BLaER1 (cell line): ENCODE measurements around the gene MSRB1.
A peak's percentile ranks its signal among the peaks of the same experiment; 100 is the strongest.

ENCODE experiments used
- H3K27ac ChIP-seq: shearing (Covaris generic); formaldehyde crosslinking; 2 replicates; pipeline ENCODE4 v1.8.1; 2022
- H3K27me3 ChIP-seq: shearing (Covaris generic); formaldehyde crosslinking; 2 replicates; pipeline ENCODE4 v1.8.1; 2022
- H3K36me3 ChIP-seq: shearing (Covaris generic); formaldehyde crosslinking; 2 replicates; pipeline ENCODE4 v1.8.1; 2022
- H3K4me1 ChIP-seq: shearing (Covaris generic); formaldehyde crosslinking; 2 replicates; pipeline ENCODE4 v1.8.1; 2022
- H3K4me2 ChIP-seq: shearing (Covaris generic); formaldehyde crosslinking; 2 replicates; pipeline ENCODE4 v1.8.1; 2022
- H3K4me3 ChIP-seq: shearing (Covaris generic); formaldehyde crosslinking; 2 replicates; pipeline ENCODE4 v1.8.1; 2022
- H3K9ac ChIP-seq: shearing (Covaris generic); formaldehyde crosslinking; 2 replicates; pipeline ENCODE4 v1.8.1; 2022
- H3K9me3 ChIP-seq: shearing (Covaris generic); formaldehyde crosslinking; 2 replicates; pipeline ENCODE4 v1.8.1; 2022
- H4K20me1 ChIP-seq: shearing (Covaris generic); formaldehyde crosslinking; 2 replicates; pipeline ENCODE4 v1.8.1; 2022
- Cebpa-rat ChIP-seq: shearing (Covaris generic); IDR thresholded peaks from 2 replicates; pipeline ENCODE4 v1.8.1; 2022

MSRB1 gene

GRCh38 chr16:1942810-1943726, at the start of gene MSRB1:
Gene MSRB1 (minus strand): TSS chr16:1943199. CDS start chr16:1943156, 43 bp downstream.
- H4K20me1 ChIP-seq = peaks cover 30% of the 10 kb centered on the region
- H3K36me3 ChIP-seq = peaks cover 14% of the 10 kb centered on the region
- peak within 1 kb of the TSS; percentile 89 for H3K4me3 ChIP-seq
- H3K9me3 ChIP-seq = no peaks in the 10 kb centered on the region
- H3K9ac ChIP-seq = peak within 1 kb of the TSS; percentile 79
- no peak for TF ChIP-seq Cebpa-rat
- peak within 1 kb of the TSS; percentile 69 for H3K27ac ChIP-seq
- peak within 1 kb of the TSS; percentile 100 for H3K4me2 ChIP-seq
- H3K4me1 ChIP-seq = peaks cover 46% of the 10 kb centered on the region
- H3K27me3 ChIP-seq = peaks cover 10% of the 10 kb centered on the region; the same call in 1 of the 2 replicates

GRCh38 chr16:1991948-1992703, 49.1 kb upstream of the MSRB1 start:
- no peak overlapping the region for H3K9ac ChIP-seq
- peak overlapping the region; percentile 75 for H3K4me2 ChIP-seq
- no peak for TF ChIP-seq Cebpa-rat

DNA sequence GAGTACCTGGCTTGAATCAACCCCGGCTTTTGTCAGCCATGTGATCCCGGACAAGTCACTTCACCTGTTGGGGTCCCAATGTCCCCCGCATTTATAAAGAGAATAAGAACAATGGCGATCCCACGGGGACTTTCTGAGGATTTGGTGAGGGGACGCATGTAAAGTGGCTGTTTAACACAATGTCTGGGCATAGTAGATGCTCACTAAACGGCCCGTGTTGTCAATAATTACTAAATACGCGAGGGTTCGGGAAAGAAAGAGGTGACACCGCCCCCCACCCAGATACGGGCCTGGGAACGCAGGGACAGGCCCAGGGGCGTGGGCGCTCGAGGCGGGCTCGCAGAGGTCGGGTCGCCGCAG, 48.6 kb upstream of the MSRB1 start:
- Histone ChIP-seq H3K27ac (no peak overlapping the region), H3K4me1 (peaks cover 40% of the 10 kb centered on the region), H3K36me3 (peaks cover 23% of the 10 kb centered on the region), H4K20me1 (peaks cover 20% of the 10 kb centered on the region), H3K9me3 (no peaks in the 10 kb centered on the region), H3K4me3 (peak overlapping the region; percentile 56), H3K4me2 (peak overlapping the region; percentile 75), H3K27me3 (peaks cover 52% of the 10 kb centered on the region), H3K9ac (no peak overlapping the region)
- TF ChIP-seq Cebpa-rat = no peak

More at GRCh38 chr16:1991948-1992703, 49.1 kb upstream of the MSRB1 start:
- peak overlapping the region; percentile 56 for H3K4me3 ChIP-seq
- peaks cover 52% of the 10 kb centered on the region for H3K27me3 ChIP-seq
- no peaks in the 10 kb centered on the region for H3K9me3 ChIP-seq
- no peak overlapping the region for H3K27ac ChIP-seq
- peaks cover 23% of the 10 kb centered on the region for H3K36me3 ChIP-seq
- H4K20me1 ChIP-seq = peaks cover 21% of the 10 kb centered on the region
- peaks cover 40% of the 10 kb centered on the region for H3K4me1 ChIP-seq

DNA sequence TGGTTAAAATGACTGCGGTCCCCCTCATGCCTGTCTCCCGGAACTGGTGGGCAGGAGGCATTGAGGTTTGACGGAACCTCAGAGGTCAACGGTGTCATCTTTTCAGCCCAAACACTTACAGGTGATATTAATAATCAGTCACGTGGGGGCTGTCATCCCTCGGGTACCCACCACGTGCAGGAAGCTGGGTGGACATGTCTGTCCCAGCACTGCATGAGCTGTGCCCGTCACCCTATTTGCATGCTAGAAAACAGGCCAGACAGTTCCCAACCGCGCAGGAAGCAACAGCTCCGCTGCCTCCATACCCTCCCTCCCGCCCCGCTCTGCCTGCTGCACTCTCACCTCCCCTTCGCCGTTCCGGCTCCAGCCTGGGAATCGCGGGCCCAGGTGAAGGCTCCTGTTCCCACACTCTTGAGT, 48.1 kb upstream of the MSRB1 start:
- H3K4me2 ChIP-seq = peak overlapping the region; percentile 75

DNA sequence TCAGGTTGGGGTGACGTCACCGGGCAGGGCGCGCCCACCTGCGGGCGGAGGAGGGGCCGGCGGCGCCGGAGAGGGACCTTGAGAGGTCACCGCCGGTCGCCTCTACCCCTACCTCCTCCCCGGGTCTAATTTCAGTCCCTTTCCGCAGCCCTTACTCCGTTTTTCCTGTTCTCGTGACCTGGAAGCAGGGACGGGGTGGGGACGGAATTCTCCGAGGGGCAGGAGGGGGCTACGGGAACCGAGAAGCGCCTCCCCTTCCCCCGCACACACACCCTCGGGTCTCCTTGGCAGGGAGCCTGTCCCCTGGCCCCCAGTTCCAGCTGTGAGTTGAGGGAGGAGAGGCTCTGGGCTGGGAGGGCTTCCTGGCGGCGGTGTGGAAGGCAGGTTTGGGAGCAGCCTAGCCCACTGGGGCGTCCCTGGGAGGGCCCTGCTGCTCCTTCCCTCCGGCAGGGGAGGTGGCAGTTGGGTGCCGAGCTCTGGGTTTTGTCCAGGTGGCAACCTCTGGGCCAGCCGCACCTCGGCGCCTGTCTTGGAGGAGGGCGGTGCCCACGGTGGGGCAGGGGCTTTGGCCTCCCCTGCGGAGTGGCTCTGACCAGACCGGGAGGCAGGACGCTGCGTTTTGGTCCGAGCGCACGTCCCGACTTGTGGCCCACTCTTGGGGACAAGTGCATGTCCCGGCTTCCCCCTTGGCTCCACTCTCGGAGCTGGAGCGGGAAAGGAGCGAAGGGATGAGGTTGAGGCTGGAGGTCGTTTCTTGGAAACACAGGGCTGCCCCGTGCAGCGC, 47.5 kb upstream of the MSRB1 start:
- Histone ChIP-seq H3K9me3 (no peaks in the 10 kb centered on the region), H3K4me1 (peaks cover 47% of the 10 kb centered on the region), H3K4me3 (peak overlapping the region; percentile 42; the same call in 1 of the 2 replicates), H3K9ac (no peak overlapping the region), H3K27ac (no peak overlapping the region), H4K20me1 (peaks cover 23% of the 10 kb centered on the region), H3K36me3 (peaks cover 23% of the 10 kb centered on the region), H3K4me2 (peak overlapping the region; percentile 75), H3K27me3 (peaks cover 52% of the 10 kb centered on the region)
- no peak for TF ChIP-seq Cebpa-rat

More for the DNA sequence above, 48.1 kb upstream of the MSRB1 start:
- Histone ChIP-seq H4K20me1 (peaks cover 20% of the 10 kb centered on the region), H3K4me3 (peak overlapping the region; percentile 56), H3K36me3 (peaks cover 23% of the 10 kb centered on the region), H3K4me1 (peaks cover 41% of the 10 kb centered on the region), H3K9me3 (no peaks in the 10 kb centered on the region), H3K27ac (no peak overlapping the region), H3K9ac (no peak overlapping the region), H3K27me3 (peaks cover 52% of the 10 kb centered on the region)
- TF ChIP-seq Cebpa-rat = no peak

DNA sequence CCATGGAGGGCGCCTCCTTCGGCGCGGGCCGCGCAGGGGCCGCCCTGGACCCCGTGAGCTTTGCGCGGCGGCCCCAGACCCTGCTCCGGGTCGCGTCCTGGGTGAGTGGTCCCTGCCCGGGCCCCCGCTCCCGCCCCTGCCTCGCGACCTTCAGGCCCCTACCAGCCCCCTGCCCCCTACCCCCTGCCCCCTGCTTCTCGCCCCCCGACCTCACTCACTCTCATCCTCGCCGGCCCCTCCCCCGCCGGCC, 47.0 kb upstream of the MSRB1 start:
- no peaks in the 10 kb centered on the region for H3K9me3 ChIP-seq
- peaks cover 29% of the 10 kb centered on the region for H4K20me1 ChIP-seq
- peaks cover 52% of the 10 kb centered on the region for H3K27me3 ChIP-seq
- H3K36me3 ChIP-seq = peaks cover 22% of the 10 kb centered on the region
- H3K4me2 ChIP-seq = peak overlapping the region; percentile 75; the same call in 1 of the 2 replicates
- peaks cover 53% of the 10 kb centered on the region for H3K4me1 ChIP-seq
- no peak overlapping the region for H3K27ac ChIP-seq
- peak overlapping the region; percentile 42; the same call in 1 of the 2 replicates for H3K4me3 ChIP-seq
- H3K9ac ChIP-seq = no peak overlapping the region
- TF ChIP-seq Cebpa-rat = no peak

DNA sequence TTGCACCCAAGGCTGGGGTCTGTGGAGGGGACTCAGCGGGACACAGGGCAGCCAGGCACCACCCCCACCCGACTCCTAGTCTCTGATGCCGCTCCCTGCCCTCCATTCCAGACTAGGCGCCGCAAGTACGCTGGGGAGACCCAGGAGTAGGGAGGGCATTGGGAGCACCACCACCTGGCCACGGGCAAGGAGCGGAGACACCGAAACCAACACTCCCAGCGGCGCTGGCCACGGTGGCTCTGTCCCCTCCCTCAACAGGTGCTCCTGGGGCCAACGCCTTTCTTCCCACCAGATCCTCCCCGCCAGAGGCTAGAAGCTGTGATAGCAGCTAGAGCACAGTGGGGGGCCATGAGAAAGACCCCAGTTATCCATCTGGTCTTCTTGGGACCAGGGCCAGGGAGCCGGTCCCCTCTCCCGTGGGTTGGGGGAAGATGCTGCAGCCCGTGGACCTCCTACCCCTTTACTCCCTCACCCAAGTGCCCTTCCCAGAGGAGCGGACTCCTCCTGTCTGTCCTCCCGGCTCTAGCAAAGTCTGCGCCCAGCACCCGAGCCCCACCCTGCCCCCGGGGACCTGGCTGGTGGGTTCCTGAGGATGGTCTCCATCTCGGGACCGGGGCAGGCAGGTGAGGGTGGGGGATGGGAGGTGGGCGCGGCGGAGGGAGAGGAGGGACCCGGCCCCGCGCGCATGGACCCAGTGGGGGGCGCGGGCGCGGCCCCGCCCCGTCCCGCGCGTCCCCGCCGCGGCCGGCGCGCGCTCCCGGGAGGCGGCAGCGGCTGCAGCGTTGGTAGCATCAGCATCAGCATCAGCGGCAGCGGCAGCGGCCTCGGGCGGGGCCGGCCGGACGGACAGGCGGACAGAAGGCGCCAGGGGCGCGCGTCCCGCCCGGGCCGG, 46.5 kb upstream of the MSRB1 start, which contains the start of gene SYNGR3:
Gene SYNGR3, plus strand, starts transcription at position 762 of the 892 bp plus-strand sequence. CDS start 133 bp downstream, outside the sequence.
- H3K9me3 ChIP-seq = no peaks in the 10 kb centered on the region
- no peak within 1 kb of the TSS for H3K27ac ChIP-seq
- TF ChIP-seq Cebpa-rat = no peak
- H3K9ac ChIP-seq = no peak within 1 kb of the TSS
- peak within 1 kb of the TSS; percentile 42; the same call in 1 of the 2 replicates for H3K4me3 ChIP-seq
- H3K36me3 ChIP-seq = peaks cover 22% of the 10 kb centered on the region
- peaks cover 57% of the 10 kb centered on the region for H3K4me1 ChIP-seq
- H3K4me2 ChIP-seq = peak within 1 kb of the TSS; percentile 75
- peaks cover 32% of the 10 kb centered on the region for H4K20me1 ChIP-seq
- H3K27me3 ChIP-seq = peaks cover 52% of the 10 kb centered on the region

DNA sequence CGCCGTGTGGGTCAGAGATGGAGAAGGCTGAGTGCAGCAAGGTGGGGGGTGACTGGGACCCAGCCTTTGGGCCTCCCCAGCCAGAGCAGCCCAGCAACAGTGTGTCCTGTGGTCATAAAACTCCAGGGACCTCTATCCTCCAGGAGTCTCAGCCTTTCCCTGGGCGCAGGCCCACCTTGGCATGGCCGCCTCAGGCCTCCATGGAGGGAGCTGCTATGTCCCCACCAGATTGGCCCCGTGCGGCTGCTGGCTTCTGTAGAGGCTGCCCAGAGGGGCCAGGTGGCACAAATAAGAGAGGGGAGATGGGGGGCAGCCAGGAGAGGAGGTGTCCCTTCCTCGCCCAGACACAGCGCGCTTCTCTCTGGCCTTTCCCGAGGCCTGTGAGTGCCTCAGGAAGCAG, 44.2 kb upstream of the MSRB1 start:
- Histone ChIP-seq H3K27me3 (peaks cover 63% of the 10 kb centered on the region), H3K4me2 (no peak overlapping the region), H3K27ac (no peak overlapping the region), H4K20me1 (peaks cover 37% of the 10 kb centered on the region), H3K9ac (no peak overlapping the region), H3K4me3 (no peak overlapping the region), H3K4me1 (peaks cover 42% of the 10 kb centered on the region), H3K36me3 (peaks cover 22% of the 10 kb centered on the region), H3K9me3 (no peaks in the 10 kb centered on the region)
- TF ChIP-seq Cebpa-rat = no peak
